ENCODE measurements around the gene NUDT4.

- TF ChIP-seq CTCF (optimal IDR thresholded peaks at IDR 0.05 in 1 of 3, IDR thresholded peaks at IDR 0.05 in 1 of 3, conservative IDR thresholded peaks at IDR 0.05 in 1 of 3; ENCODE audit: extremely low read depth in 1 of 3, insufficient read depth in 2 of 3, low read length in 3 of 3) (no peak), EZH2 (IDR thresholded peaks at IDR 0.05; ENCODE audit: low read length) (no peak)
Observed at GRCh38 chr12:93368766-93369165, 9.0 kb upstream of the NUDT4 start.

Measured in keratinocyte (primary cell).